GM12878 (cell line): ENCODE measurements around the gene KTI12.

Source experiments
- CBFB ChIP-seq: IDR thresholded peaks from 2 replicates; pipeline ENCODE4 v1.6.1; 2016; ENCODE audit warnings: antibody characterized with exemption, low read depth
- ESRRA ChIP-seq: IDR thresholded peaks from 2 replicates; pipeline ENCODE4 v1.6.1; 2012; ENCODE audit warnings: mild to moderate bottlenecking, low read length, improper control_type of control experiment
- ETV6 ChIP-seq, 2 experiments: fragments of 450-650 bp in 1 of 2; IDR thresholded peaks in 1 of 2; conservative IDR thresholded peaks in 1 of 2; 2 replicates each; pipeline ENCODE4 v1.6.1; 2014; ENCODE audit warnings: antibody characterized with exemption in 1 of 2, borderline replicate concordance in 1 of 2, low read depth in 1 of 2, mild to moderate bottlenecking in 1 of 2, moderate library complexity in 1 of 2
- HDGF ChIP-seq: fragments of 450-650 bp; IDR thresholded peaks from 2 replicates; pipeline ENCODE4 v1.6.1; 2016; ENCODE audit warnings: antibody characterized with exemption
- RELA ChIP-seq: fragments of 450-650 bp; IDR thresholded peaks from 2 replicates; pipeline ENCODE4 v1.8.0; 2014; ENCODE audit warnings: borderline replicate concordance; ENCODE audit not compliant: partially characterized antibody
- STAT3 ChIP-seq: IDR thresholded peaks from 2 replicates; pipeline ENCODE4 v1.6.1; 2011; ENCODE audit warnings: low read depth, low read length, improper control_type of control experiment
- TCF12 ChIP-seq: IDR thresholded peaks from 2 replicates; pipeline ENCODE4 v1.6.1; 2011; ENCODE audit warnings: low read depth, mild to moderate bottlenecking, low read length
- TF ChIP-seq, protein P1 (sequence below), 3 experiments: IDR thresholded peaks in 2 of 3; conservative IDR thresholded peaks in 1 of 3; 2 replicates each; pipeline ENCODE4 v1.5.1; 2011; ENCODE audit warnings: low read depth in 3 of 3, low read length in 3 of 3, mild to moderate bottlenecking in 3 of 3, control low read depth in 2 of 3, moderate library complexity in 2 of 3, inconsistent platforms in 1 of 3, mixed read lengths in 1 of 3; ENCODE audit not compliant: control insufficient read depth in 2 of 3, insufficient read depth in 1 of 3; ENCODE audit errors: extremely low read depth in 1 of 3
- TF ChIP-seq, protein P2 (sequence below): IDR thresholded peaks from 2 replicates; pipeline ENCODE4 v1.6.1; 2012; ENCODE audit warnings: mild to moderate bottlenecking, low read depth, low read length

DNA sequence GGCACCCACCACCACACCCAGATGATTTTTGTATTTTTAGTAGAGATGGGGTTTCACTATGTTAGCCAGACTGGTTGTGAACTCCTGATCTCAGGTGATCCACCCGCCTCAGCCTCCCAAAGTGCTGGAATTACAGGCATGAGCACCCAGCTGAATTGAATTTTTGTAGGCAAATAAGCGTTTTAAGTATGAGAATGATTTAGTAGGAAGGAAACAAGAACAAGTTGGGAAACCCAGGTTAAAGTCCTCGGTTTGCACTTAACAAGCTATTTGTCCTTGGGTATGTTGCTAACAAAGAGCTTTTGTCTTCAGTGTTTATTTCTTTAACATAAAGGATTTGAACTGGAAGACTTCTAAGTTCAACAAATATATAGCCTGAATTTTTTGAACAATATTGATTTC lies 46.4 kb upstream of the KTI12 start:
- TF ChIP-seq, protein P1, sequence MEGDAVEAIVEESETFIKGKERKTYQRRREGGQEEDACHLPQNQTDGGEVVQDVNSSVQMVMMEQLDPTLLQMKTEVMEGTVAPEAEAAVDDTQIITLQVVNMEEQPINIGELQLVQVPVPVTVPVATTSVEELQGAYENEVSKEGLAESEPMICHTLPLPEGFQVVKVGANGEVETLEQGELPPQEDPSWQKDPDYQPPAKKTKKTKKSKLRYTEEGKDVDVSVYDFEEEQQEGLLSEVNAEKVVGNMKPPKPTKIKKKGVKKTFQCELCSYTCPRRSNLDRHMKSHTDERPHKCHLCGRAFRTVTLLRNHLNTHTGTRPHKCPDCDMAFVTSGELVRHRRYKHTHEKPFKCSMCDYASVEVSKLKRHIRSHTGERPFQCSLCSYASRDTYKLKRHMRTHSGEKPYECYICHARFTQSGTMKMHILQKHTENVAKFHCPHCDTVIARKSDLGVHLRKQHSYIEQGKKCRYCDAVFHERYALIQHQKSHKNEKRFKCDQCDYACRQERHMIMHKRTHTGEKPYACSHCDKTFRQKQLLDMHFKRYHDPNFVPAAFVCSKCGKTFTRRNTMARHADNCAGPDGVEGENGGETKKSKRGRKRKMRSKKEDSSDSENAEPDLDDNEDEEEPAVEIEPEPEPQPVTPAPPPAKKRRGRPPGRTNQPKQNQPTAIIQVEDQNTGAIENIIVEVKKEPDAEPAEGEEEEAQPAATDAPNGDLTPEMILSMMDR (IDR thresholded peaks at IDR 0.05 in 2 of 3, conservative IDR thresholded peaks at IDR 0.05 in 1 of 3; ENCODE audit: control insufficient read depth in 2 of 3, extremely low read depth in 1 of 3, insufficient read depth in 1 of 3, low read depth in 3 of 3, low read length in 3 of 3): no peak
- TF ChIP-seq HDGF: no peak
- TF ChIP-seq RELA: no peak
- no peak for TF ChIP-seq ESRRA
- TF ChIP-seq CBFB: no peak
- no peak for TF ChIP-seq TCF12
- no peak for TF ChIP-seq STAT3
- TF ChIP-seq, protein P2, sequence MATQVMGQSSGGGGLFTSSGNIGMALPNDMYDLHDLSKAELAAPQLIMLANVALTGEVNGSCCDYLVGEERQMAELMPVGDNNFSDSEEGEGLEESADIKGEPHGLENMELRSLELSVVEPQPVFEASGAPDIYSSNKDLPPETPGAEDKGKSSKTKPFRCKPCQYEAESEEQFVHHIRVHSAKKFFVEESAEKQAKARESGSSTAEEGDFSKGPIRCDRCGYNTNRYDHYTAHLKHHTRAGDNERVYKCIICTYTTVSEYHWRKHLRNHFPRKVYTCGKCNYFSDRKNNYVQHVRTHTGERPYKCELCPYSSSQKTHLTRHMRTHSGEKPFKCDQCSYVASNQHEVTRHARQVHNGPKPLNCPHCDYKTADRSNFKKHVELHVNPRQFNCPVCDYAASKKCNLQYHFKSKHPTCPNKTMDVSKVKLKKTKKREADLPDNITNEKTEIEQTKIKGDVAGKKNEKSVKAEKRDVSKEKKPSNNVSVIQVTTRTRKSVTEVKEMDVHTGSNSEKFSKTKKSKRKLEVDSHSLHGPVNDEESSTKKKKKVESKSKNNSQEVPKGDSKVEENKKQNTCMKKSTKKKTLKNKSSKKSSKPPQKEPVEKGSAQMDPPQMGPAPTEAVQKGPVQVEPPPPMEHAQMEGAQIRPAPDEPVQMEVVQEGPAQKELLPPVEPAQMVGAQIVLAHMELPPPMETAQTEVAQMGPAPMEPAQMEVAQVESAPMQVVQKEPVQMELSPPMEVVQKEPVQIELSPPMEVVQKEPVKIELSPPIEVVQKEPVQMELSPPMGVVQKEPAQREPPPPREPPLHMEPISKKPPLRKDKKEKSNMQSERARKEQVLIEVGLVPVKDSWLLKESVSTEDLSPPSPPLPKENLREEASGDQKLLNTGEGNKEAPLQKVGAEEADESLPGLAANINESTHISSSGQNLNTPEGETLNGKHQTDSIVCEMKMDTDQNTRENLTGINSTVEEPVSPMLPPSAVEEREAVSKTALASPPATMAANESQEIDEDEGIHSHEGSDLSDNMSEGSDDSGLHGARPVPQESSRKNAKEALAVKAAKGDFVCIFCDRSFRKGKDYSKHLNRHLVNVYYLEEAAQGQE: no peak
- no peak for TF ChIP-seq ETV6 (conservative IDR thresholded peaks at IDR 0.05 in 1 of 2, IDR thresholded peaks at IDR 0.05 in 1 of 2; ENCODE audit: borderline replicate concordance in 1 of 2, low read depth in 1 of 2)
